ENCODE data around the gene CNST. TPM values are rescaled to one million over a fixed set of nuclear protein-coding genes. Genes with fewer than 3 reads are reported as not detected.
"Not testable (repeated sequence)": the region's sequence is repeated elsewhere in the genome, so short reads cannot be mapped to it uniquely, and the experiment has no call there.

CNST gene
- total RNA-seq, 1 experiment from 2014 or later: 18.8 TPM

DNA sequence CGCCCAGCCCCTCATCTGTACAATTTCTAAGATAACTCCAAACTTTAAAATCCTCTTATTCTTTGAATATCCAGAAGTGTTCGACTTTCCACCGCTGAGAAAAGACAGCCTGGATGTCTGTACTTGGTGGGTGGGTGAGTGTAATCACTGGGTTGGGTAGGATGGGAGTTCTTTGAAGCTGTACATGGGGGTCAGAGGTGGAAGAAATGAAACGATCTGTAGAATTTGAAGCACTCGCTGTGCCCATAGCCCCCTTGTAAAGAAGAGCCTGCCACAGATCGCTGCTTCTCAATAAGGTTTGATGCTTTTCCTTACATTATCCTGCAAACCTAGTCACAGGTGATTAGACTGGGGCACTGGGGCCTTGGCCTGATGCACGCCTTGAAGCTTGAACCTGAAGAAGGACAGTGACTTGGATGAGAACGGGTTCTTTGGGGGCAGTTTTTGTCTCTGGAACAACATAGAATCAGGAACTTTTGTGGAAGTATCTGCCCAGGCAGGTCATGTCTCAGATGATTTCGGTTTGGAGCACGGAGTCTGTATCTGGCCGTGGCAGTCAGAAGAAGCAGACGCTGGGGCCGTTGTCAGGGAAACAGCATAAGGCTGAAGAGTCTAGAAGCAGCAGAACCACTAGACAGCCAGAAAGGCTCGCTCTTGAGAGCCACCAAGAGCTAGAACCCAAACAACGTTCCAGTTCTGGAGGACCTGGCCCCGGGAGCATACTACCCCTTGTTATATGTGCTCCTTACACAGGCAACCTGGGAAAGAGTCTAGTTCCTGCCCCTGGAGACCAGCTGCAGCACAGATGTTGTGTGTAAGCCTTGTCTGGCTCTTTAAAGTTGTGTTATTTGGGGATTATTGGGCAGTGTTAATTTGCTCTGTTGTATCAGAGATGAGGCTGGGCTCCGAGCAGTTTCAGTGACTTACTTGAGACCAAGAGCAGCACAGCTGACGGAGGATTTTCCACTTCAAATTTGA is 112.8 kb downstream of the CNST start:
- no peaks in the 10 kb centered on the region for H3K36me3 ChIP-seq (replicated peaks; ENCODE audit: control insufficient read depth, insufficient read depth, low read length)
- no peak for DNase-seq
- H3K27me3 ChIP-seq (ENCODE audit: control insufficient read depth, insufficient read depth, low read length): no peaks in the 10 kb centered on the region
- H3K4me3 ChIP-seq (ENCODE audit: insufficient read depth, low read depth, low read length): no peak overlapping the region

GRCh38 chr1:246679794-246680177 is 113.5 kb downstream of the CNST start:
- DNase-seq: no peak
- no peaks in the 10 kb centered on the region for H3K27me3 ChIP-seq (ENCODE audit: control insufficient read depth, insufficient read depth, low read length)
- no peaks in the 10 kb centered on the region for H3K36me3 ChIP-seq (replicated peaks; ENCODE audit: control insufficient read depth, insufficient read depth, low read length)
- H3K4me3 ChIP-seq (ENCODE audit: insufficient read depth, low read depth, low read length): no peak overlapping the region

GRCh38 chr1:246680190-246680589 is 113.9 kb downstream of the CNST start:
- H3K36me3 ChIP-seq (replicated peaks; ENCODE audit: control insufficient read depth, insufficient read depth, low read length): no peaks in the 10 kb centered on the region
- no peak overlapping the region for H3K4me3 ChIP-seq (ENCODE audit: insufficient read depth, low read depth, low read length)
- H3K27me3 ChIP-seq (ENCODE audit: control insufficient read depth, insufficient read depth, low read length): no peaks in the 10 kb centered on the region
- DNase-seq: no peak

DNA sequence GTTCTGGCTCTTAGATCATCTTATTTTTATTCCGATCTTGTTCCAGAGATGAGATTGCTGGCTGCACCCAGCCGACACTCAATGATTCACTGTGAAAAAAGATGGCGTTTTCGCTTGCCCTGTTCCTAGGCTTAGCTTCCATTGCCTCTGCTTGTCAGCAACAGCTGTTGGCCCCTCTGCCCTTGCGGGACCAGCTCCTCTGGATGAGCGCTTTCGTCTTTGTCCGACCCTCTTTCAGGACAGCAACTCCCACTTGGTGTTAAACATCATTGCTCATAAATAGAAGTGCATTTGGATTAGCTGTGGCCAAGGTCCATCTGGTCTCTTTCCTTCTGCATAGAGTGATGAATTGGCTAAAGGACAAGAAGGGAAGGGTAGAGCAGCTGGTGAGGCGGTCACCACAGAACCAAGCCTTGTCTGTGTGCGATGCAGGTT is 114.5 kb downstream of the CNST start:
- Histone ChIP-seq H3K36me3 (replicated peaks; ENCODE audit: control insufficient read depth, insufficient read depth, low read length) (no peaks in the 10 kb centered on the region), H3K4me3 (ENCODE audit: insufficient read depth, low read depth, low read length) (no peak overlapping the region), H3K27me3 (ENCODE audit: control insufficient read depth, insufficient read depth, low read length) (no peaks in the 10 kb centered on the region)
- DNase-seq: no peak

DNA sequence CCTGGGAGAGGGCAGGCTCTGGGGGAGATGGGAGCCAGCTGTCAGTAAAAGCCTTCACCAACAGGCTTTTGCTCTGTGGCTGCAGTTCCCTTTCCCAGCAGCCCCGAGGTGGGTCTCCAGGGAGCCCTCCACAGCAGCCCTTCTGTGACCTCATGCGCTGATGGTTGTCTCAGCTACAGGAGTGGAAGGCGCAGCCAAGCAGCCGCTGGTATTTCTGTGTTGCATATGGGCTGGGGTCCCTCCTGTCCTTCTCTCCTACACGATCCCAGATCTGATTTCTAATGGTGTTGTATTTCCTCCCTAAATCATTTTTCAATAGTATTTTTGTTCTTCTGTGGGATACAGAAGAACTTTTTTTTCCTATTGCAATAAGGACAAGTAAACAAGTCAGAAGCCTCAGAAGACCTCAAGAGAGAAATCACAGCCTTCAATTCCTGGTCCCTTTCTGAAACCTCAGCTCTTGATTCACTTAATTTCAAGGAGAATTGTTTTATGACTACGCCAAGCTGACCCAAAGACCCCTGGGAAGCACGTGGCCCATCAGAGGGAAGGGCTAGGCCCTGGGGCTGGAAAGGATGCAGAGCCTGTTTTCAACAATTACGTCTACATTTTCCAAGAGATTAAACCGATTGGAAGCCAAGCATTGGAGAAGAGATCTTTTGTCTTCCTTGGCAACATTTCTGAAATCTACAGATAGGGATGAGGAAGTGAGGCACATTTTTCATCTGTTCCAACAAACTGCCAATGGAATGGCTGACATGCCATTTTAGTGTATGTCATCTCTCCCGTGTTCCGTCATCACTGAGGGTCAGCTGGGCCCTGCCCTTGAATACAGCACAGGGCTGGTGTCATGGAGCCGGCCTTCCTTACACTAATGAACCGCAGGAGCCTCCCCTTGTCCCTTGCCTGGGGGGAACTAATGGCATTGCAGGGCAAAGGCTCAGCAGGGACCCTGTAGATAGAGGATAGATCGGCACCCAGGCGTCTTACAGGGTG is 115.9 kb downstream of the CNST start:
- no peaks in the 10 kb centered on the region for H3K27me3 ChIP-seq (ENCODE audit: control insufficient read depth, insufficient read depth, low read length)
- H3K4me3 ChIP-seq (ENCODE audit: insufficient read depth, low read depth, low read length): no peak overlapping the region
- H3K36me3 ChIP-seq (replicated peaks; ENCODE audit: control insufficient read depth, insufficient read depth, low read length): no peaks in the 10 kb centered on the region
- DNase-seq: no peak

- Histone ChIP-seq H3K36me3 (replicated peaks; ENCODE audit: control insufficient read depth, insufficient read depth, low read length) (no peaks in the 10 kb centered on the region), H3K4me3 (ENCODE audit: insufficient read depth, low read depth, low read length) (no peak overlapping the region), H3K27me3 (ENCODE audit: control insufficient read depth, insufficient read depth, low read length) (no peaks in the 10 kb centered on the region)
- DNase-seq: no peak
Observed at GRCh38 chr1:246683521-246683920, 117.3 kb downstream of the CNST start.

DNA sequence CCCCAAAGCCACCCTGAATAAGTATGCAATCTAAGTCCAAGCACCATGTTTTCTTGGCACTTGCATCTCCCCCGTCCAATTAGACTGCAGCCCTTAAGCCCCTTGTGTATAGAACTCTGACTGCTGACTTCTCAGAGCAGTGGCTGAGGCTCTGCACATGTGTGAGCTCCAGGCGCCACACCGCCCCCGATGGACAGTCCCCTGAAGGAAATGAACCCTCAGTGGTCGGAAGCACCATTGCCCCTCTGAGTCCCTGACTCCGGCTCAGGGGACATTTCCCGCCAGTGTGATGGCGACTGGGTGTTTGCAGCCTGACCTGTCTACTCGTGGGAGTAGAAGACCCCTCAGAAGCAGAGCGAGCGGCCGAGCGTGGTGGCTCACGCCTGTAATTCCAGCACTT is 120.7 kb downstream of the CNST start:
- peak; percentile 65 for DNase-seq
- H3K36me3 ChIP-seq (replicated peaks; ENCODE audit: control insufficient read depth, insufficient read depth, low read length): no peaks in the 10 kb centered on the region
- no peaks in the 10 kb centered on the region for H3K27me3 ChIP-seq (ENCODE audit: control insufficient read depth, insufficient read depth, low read length)
- no peak overlapping the region for H3K4me3 ChIP-seq (ENCODE audit: insufficient read depth, low read depth, low read length)

- no peak overlapping the region for H3K4me3 ChIP-seq (ENCODE audit: insufficient read depth, low read depth, low read length)
- DNase-seq: peak; percentile 91
- H3K27me3 ChIP-seq (ENCODE audit: control insufficient read depth, insufficient read depth, low read length): no peaks in the 10 kb centered on the region
- H3K36me3 ChIP-seq (replicated peaks; ENCODE audit: control insufficient read depth, insufficient read depth, low read length): no peaks in the 10 kb centered on the region
Observed at GRCh38 chr1:246689409-246690008, 123.3 kb downstream of the CNST start.

DNA sequence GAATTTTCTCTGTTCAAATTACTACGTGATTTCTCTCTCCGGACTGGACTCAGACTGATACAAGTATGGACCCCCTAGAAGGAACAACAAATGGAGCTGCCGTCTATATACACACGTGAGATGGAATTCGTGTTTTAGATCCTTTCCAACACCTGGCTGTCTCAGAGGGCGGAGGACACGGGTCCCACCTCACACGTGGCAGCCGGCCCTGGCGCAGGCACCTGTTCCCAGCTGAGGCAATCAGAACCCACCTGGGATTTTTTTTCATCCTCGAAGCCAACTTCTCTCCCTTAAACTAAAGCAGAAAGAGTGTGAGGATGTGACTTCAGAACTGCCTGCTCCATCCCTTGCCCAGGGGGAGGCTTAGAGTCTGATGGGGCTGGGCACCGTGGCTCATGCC is 123.8 kb downstream of the CNST start:
- peak; percentile 34 for DNase-seq
- no peak overlapping the region for H3K4me3 ChIP-seq (ENCODE audit: insufficient read depth, low read depth, low read length)

GRCh38 chr1:246691622-246692495 is 125.6 kb downstream of the CNST start:
- DNase-seq: peak; percentile 40
- Histone ChIP-seq H3K36me3 (replicated peaks; ENCODE audit: control insufficient read depth, insufficient read depth, low read length) (no peaks in the 10 kb centered on the region), H3K4me3 (ENCODE audit: insufficient read depth, low read depth, low read length) (no peak overlapping the region), H3K27me3 (ENCODE audit: control insufficient read depth, insufficient read depth, low read length) (no peaks in the 10 kb centered on the region)

More for the DNA sequence above, 123.8 kb downstream of the CNST start:
- Histone ChIP-seq H3K36me3 (replicated peaks; ENCODE audit: control insufficient read depth, insufficient read depth, low read length) (no peaks in the 10 kb centered on the region), H3K27me3 (ENCODE audit: control insufficient read depth, insufficient read depth, low read length) (no peaks in the 10 kb centered on the region)

DNA sequence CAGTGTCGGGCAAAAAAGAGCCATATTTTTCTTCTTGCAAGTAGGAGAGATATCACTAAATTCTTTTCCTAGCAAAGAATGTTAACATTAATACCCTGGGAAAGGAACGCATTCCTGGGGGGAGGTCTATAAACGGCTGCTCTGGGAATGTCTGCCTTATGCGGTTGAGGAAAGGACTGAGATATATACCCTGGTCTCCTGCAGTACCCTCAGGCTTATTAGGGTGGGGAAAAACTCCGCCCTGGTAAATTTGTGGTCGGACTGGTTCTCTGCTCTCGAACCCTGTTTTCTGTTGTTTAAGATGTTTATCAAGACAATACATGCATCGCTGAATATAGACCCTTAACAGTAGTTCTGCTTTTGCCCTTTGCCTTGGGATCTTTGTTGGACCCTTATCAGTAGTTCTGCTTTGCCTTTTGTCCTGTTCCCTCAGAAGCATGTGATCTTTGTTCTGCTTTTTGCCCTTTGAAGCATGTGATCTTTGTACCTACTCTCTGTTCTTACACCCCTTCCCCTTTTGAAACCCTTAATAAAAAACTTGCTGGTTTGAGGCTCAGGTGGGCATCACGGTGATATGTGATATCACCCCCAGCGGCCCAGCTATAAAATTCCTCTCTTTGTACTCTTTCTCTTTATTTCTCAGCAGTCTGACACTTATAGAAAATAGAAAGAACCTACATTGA is 128.1 kb downstream of the CNST start:
- H3K27me3 ChIP-seq (ENCODE audit: control insufficient read depth, insufficient read depth, low read length); H3K4me3 ChIP-seq (ENCODE audit: insufficient read depth, low read depth, low read length); H3K36me3 ChIP-seq (replicated peaks; ENCODE audit: control insufficient read depth, insufficient read depth, low read length); DNase-seq: not testable (repeated sequence)

DNA sequence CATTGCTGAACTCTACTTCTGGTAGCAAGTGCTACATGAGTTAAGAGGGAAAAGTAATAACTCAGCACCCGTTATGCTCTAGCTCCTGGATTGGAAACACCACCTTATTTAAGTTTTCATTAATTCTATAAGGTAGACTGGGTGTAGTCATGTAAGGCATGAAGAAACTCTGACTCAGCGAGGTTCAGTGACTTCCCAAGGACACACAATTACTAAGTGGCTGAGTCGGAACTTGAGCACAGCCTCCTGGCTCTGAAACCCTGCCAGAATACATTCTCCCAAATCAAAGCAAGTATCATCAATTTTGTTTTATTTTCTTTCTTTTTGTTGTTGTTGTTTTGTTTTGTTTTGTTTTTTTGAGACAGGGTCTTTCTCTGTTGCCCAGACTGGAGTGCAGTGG is 128.9 kb downstream of the CNST start:
- Histone ChIP-seq H3K36me3 (replicated peaks; ENCODE audit: control insufficient read depth, insufficient read depth, low read length) (no peaks in the 10 kb centered on the region), H3K4me3 (ENCODE audit: insufficient read depth, low read depth, low read length) (no peak overlapping the region), H3K27me3 (ENCODE audit: control insufficient read depth, insufficient read depth, low read length) (no peaks in the 10 kb centered on the region)
- no peak for DNase-seq

- no peak overlapping the region for H3K4me3 ChIP-seq (ENCODE audit: insufficient read depth, low read depth, low read length)
- no peaks in the 10 kb centered on the region for H3K36me3 ChIP-seq (replicated peaks; ENCODE audit: control insufficient read depth, insufficient read depth, low read length)
- DNase-seq: no peak
- no peaks in the 10 kb centered on the region for H3K27me3 ChIP-seq (ENCODE audit: control insufficient read depth, insufficient read depth, low read length)
Observed at GRCh38 chr1:246695666-246696065, 129.4 kb downstream of the CNST start.
